NCI-H1436 treated with DMSO at 0.1 percent for 48 hours (cell line): ENCODE measurements around the gene XIRP2.

ENCODE experiments used
- DNase-seq: peaks from one replicate; lab custom pipeline; 2025; lab: John Stamatoyannopoulos, UW

Gene XIRP2, protein sequence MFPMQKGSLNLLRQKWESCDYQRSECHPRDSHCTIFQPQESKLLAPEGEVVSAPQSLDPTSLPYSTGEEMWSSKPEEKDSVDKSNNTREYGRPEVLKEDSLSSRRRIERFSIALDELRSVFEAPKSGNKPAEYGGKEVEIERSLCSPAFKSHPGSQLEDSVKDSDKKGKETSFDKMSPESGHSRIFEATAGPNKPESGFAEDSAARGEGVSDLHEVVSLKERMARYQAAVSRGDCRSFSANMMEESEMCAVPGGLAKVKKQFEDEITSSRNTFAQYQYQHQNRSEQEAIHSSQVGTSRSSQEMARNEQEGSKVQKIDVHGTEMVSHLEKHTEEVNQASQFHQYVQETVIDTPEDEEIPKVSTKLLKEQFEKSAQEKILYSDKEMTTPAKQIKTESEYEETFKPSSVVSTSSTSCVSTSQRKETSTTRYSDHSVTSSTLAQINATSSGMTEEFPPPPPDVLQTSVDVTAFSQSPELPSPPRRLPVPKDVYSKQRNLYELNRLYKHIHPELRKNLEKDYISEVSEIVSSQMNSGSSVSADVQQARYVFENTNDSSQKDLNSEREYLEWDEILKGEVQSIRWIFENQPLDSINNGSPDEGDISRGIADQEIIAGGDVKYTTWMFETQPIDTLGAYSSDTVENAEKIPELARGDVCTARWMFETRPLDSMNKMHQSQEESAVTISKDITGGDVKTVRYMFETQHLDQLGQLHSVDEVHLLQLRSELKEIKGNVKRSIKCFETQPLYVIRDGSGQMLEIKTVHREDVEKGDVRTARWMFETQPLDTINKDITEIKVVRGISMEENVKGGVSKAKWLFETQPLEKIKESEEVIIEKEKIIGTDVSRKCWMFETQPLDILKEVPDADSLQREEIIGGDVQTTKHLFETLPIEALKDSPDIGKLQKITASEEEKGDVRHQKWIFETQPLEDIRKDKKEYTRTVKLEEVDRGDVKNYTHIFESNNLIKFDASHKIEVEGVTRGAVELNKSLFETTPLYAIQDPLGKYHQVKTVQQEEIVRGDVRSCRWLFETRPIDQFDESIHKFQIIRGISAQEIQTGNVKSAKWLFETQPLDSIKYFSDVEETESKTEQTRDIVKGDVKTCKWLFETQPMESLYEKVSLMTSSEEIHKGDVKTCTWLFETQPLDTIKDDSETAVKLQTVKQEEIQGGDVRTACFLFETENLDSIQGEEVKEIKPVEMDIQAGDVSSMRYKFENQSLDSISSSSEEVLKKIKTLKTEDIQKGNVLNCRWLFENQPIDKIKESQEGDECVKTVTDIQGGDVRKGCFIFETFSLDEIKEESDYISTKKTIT (N-terminal part only)

DNA sequence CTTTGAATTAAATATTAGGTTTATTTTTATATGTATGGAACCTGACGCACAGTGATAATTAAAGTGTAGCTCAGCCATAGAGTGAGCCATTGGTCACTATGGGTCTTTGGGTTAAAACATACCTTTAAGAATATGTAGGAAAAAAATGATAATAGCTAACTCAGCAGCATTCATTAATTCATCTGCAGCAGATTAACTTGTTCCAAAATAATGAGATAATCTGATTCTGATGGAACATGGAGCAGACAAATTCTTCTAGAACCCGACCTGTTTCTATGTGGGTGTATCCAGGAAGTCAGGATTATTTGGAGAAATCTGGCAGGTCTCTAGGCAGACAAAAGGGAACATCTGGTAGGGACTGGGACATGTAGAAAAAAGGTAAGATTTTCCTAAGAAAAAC, at the start of gene XIRP2:
TSS of gene XIRP2 (plus strand) at position 301 of the 400 bp plus-strand sequence. CDS start 15,003 bp downstream, outside the sequence.
- no peak for DNase-seq

DNA sequence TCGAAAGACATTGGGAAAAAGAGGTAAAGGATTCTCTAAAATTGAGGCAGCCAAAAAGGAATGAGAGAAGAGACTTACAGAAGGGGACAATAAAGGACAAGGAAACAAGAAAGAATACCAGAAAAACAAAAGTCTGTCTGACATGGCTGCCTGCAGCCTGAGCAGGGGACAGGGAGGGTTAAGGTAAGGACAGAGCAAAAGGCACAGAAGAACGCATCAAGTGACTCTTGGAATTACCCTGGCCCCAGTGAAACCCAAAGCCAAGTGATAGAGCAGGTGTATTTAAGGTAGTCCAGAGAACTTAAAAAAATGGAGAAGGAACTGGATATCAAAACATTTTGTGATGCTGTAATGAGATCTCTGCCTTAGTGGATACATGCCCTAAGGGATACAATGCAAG, 47.1 kb upstream of the XIRP2 start:
- no peak for DNase-seq

DNA sequence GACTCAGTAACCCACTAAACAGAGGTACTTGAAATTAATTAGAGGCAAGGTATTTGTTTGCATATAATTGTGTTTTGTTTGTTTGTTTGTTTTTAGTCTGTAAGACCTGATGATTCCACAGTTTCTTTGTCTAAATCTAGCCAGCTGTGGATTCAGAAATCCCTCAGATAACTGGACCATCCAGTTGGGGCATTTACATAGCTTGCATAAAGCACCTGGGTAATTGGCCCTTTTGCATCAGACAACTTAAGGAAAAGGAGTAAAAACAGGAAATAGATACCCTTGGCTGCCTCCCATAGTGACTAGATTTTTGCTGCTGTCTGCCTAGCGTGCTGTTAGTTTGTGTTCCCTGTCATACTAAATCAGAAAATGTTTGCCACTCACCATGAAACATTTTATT, 46.6 kb upstream of the XIRP2 start:
- no peak for DNase-seq

DNA sequence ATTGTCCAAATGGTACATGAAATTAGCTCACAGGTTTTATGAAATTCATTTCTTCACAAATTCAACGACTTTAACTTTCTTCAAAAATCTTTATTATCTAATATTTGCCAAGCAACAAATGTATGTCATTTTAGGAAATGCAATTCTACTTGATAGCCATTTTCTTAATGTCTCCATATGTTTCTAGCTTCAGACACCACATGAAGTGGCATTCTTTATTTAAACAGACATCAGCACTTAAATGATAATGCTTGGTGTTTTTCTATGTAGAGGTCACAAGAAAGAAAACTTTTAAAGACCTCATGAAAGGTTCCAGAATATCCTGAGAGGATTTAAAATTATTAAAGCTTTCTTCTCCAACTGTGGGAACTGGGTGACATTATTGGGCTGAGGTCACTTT, 44.2 kb upstream of the XIRP2 start:
- no peak for DNase-seq

GRCh38 chr2:166862468-166863132, 25.7 kb upstream of the XIRP2 start:
- DNase-seq: no peak

GRCh38 chr2:166867874-166868514, 20.3 kb upstream of the XIRP2 start:
- DNase-seq: no peak

- DNase-seq: no peak
Measured at GRCh38 chr2:166870346-166870745, 17.9 kb upstream of the XIRP2 start.

DNA sequence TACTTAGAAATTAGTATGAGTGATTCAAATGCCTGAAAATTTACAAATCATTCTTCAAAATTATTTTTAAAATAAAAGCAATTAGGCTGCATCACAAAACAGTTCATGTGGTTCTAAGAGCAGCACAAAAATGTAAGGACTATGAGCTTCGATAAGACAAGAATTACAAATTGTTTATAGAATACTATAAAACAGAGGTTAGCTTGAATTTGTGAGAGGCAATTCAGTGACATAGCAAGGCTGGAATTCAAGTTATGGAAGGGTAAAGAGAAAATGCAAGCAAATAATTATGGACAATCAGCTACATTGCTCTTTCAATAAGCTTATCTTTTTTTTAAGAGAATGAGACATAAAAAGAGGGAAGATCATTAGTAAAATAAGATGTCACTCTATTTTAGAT, 7.1 kb upstream of the XIRP2 start:
- no peak for DNase-seq

- DNase-seq: no peak
Measured at GRCh38 chr2:166882851-166883250, 5.4 kb upstream of the XIRP2 start.

- DNase-seq: no peak
Measured at GRCh38 chr2:166891727-166892126, 3.4 kb downstream of the XIRP2 start.

- DNase-seq: no peak
Measured at GRCh38 chr2:166892397-166892796, 4.1 kb downstream of the XIRP2 start.

GRCh38 chr2:166895243-166895642, 7.0 kb downstream of the XIRP2 start:
- no peak for DNase-seq

DNA sequence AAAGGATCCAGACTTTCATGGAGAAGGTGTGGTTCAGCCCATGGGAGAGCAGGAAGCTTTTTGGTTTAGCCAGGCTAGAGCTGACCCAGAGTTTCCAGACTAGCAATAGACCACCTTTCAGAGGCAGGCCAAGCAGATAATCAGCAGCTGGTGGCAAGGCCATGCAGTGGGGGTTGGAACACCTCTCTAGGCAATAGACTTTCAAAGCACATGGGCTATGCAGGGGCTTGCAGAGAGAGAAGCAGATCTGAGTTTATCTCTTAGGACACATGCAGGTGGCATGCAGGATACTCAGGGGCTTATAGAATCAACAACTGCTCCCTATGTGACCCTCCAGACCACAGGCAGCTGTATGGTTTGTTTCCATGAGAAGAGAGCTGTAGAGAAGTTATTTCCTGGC, 9.4 kb downstream of the XIRP2 start:
- DNase-seq: no peak

DNA sequence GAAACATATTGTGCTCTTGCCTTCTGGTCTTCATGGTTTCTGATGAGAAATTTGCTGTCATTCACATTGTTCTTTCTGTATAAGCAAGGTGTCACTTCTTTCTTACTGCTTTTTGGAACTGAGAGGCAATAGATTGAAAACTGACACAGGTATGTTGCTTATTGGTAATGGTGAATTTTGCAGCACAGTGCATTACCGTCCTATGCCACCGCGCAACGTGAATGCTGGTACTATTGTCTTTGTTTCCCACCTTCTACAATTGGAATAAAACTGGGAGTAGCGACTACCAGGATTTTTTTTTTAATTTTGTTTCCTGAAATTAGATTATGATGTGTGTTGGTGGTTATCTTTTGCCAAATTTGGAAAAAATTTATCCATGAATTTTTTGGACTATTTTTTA, 11.4 kb downstream of the XIRP2 start:
- DNase-seq: no peak

DNA sequence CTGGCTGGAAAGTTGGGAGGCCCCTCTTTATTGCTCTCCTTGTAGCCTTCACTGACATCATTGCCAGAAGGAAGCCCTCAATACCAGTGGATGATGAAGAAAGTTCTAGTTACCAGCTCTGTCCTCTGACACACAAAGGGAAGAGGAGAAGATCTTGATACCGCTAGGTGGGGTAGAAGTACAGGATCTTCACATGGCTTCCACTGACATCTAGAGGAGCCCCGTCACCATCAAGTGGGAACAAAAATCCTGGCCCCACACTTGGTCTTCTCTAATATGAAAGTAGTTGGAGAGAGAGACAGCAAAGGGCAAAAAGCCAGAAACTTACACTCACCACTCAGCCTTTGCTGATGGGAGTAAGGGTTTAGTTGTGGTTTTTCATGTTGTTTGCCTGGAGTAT, 12.4 kb downstream of the XIRP2 start:
- DNase-seq: no peak

- no peak for DNase-seq
Measured at GRCh38 chr2:166901336-166901735, 13.1 kb downstream of the XIRP2 start.

DNA sequence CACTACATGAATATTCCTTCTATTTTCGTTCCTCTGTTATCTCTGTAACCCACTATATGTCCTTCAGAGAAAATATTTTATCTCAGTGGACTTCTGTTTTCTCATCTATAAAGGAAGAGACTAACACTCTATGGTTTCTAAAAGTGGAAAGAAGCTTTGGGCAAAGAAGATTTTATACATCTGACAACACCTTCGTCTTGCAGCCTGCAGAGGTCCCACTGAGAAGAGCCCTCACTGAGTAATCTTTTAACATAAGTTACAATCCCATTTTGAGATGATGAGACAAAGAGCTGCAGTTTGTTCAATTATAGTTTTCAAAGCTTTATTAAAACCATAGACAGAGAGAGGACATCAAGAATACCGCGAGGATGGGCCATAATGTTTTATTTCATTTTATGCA, 28.7 kb downstream of the XIRP2 start:
- DNase-seq: no peak

- no peak for DNase-seq
Measured at GRCh38 chr2:166917415-166917814, 29.1 kb downstream of the XIRP2 start.

- DNase-seq: no peak
Measured at GRCh38 chr2:166921261-166921896, 33.1 kb downstream of the XIRP2 start.

GRCh38 chr2:166924967-166925366, 36.7 kb downstream of the XIRP2 start:
- no peak for DNase-seq

GRCh38 chr2:166926657-166927056, 38.4 kb downstream of the XIRP2 start:
- DNase-seq: no peak
